NCI-H2029 (cell line): ENCODE data around the gene ZNF470.

Experiments used
- DNase-seq: peaks from one replicate; lab custom pipeline; 2025; lab: John Stamatoyannopoulos, UW

The ZNF470 gene

GRCh38 chr19:56608274-56608964 lies 41.2 kb downstream of the ZNF470 start:
- no peak for DNase-seq

GRCh38 chr19:56611288-56611687 lies 44.0 kb downstream of the ZNF470 start:
- no peak for DNase-seq

GRCh38 chr19:56612737-56613136 lies 45.5 kb downstream of the ZNF470 start:
- no peak for DNase-seq

GRCh38 chr19:56613639-56614038 lies 46.4 kb downstream of the ZNF470 start:
- DNase-seq = no peak

GRCh38 chr19:56617531-56617930 lies 50.3 kb downstream of the ZNF470 start:
- DNase-seq = no peak

GRCh38 chr19:56619121-56619520 lies 51.9 kb downstream of the ZNF470 start:
- no peak for DNase-seq

DNA sequence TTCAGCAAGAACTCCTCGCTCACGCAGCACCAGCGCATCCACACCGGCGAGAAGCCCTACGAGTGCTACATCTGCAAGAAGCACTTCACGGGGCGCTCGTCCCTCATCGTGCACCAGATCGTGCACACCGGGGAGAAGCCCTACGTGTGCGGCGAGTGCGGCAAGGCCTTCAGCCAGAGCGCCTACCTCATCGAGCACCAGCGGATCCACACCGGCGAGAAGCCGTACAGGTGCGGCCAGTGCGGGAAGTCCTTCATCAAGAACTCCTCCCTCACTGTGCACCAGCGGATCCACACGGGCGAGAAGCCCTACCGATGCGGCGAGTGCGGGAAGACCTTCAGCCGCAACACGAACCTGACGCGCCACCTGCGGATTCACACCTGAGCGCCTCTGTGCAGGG lies 55.1 kb downstream of the ZNF470 start:
- no peak for DNase-seq

DNA sequence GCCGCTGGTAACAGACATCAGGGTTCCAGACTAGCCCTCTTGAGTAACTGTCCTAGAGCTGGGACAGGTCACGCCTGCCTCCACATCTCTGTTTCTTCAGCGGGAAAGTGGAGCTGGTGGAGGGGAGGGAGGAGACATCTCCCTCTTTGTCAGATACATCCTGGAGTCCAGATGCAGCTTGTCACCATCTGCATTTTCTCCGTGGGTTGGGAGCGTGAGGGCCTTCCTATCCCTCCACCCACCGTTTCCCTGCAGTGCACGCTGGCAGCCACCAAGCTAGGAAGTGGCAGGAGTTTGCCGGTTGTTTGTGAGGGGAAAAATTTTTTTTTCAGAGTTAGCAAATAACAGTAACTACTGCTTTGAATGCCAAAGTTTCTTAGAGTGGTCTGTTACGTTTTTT lies 55.7 kb downstream of the ZNF470 start:
- no peak for DNase-seq

DNA sequence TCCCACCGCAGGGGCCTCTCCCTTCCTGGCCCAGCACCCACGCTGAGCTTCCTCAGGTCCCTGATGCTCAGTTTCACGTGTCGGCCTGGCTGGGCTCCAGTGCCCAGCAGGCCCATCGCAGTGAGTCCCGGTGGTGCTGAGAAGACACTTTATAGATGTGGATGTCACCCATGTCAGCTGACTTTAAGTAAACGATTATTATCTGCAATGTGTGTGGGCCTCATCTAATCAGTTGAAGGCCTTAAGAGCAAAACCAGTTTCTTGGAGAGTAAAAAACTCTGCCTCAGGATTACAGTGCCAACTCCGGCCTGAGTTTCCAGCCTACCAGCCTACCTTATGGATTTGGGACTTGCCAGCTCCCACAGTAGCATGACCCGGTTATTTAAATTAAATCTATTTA lies 58.4 kb downstream of the ZNF470 start:
- no peak for DNase-seq

GRCh38 chr19:56633021-56633420 lies 65.8 kb downstream of the ZNF470 start:
- no peak for DNase-seq

- no peak for DNase-seq
Observed at GRCh38 chr19:56637976-56638555, 70.8 kb downstream of the ZNF470 start.
